ENCODE data around the gene SLC2A10.

The SLC2A10 gene

GRCh38 chr20:46775806-46776205, 66.4 kb downstream of the SLC2A10 start:
- no peak for TF ChIP-seq SPI1 (IDR thresholded peaks at IDR 0.05; ENCODE audit: borderline replicate concordance, low read depth)
- no peak for TF ChIP-seq CTCF (IDR thresholded peaks at IDR 0.05; ENCODE audit: insufficient read depth, low read length)
- no peak for TF ChIP-seq GABPA (IDR thresholded peaks at IDR 0.05; ENCODE audit: low read depth)
- no peak for TF ChIP-seq REST (IDR thresholded peaks at IDR 0.05; ENCODE audit: insufficient replicate concordance, low read depth)
- TF ChIP-seq POLR2AphosphoS5 (IDR thresholded peaks at IDR 0.05; ENCODE audit: low read depth): no peak
- no peaks in the 10 kb centered on the region for H3K27me3 ChIP-seq (ENCODE audit: insufficient read depth, poor library complexity, severe bottlenecking)
- no peak for DNase-seq (ENCODE audit: low read depth in 1 of 2, low spot score in 1 of 2)
- H3K4me3 ChIP-seq (replicated peaks; ENCODE audit: insufficient read depth, low read length): no peak overlapping the region
- no peak overlapping the region for H3K27ac ChIP-seq (replicated peaks)

- Histone ChIP-seq H3K4me3 (replicated peaks; ENCODE audit: insufficient read depth, low read length) (no peak overlapping the region), H3K27me3 (ENCODE audit: insufficient read depth, poor library complexity, severe bottlenecking) (no peaks in the 10 kb centered on the region), H3K27ac (replicated peaks) (no peak overlapping the region)
- TF ChIP-seq SPI1 (IDR thresholded peaks at IDR 0.05; ENCODE audit: borderline replicate concordance, low read depth) (no peak), POLR2AphosphoS5 (IDR thresholded peaks at IDR 0.05; ENCODE audit: low read depth) (no peak), GABPA (IDR thresholded peaks at IDR 0.05; ENCODE audit: low read depth) (no peak), REST (IDR thresholded peaks at IDR 0.05; ENCODE audit: insufficient replicate concordance, low read depth) (no peak), CTCF (IDR thresholded peaks at IDR 0.05; ENCODE audit: insufficient read depth, low read length) (no peak)
- DNase-seq (ENCODE audit: low read depth in 1 of 2, low spot score in 1 of 2): no peak
These were observed 67.9 kb downstream of the SLC2A10 start for GRCh38 chr20:46777331-46777730.

GRCh38 chr20:46779831-46780230, 70.4 kb downstream of the SLC2A10 start:
- Histone ChIP-seq H3K4me3 (replicated peaks; ENCODE audit: insufficient read depth, low read length) (no peak overlapping the region), H3K27me3 (ENCODE audit: insufficient read depth, poor library complexity, severe bottlenecking) (no peaks in the 10 kb centered on the region), H3K27ac (replicated peaks) (no peak overlapping the region)
- TF ChIP-seq POLR2AphosphoS5 (IDR thresholded peaks at IDR 0.05; ENCODE audit: low read depth): no peak
- TF ChIP-seq REST (IDR thresholded peaks at IDR 0.05; ENCODE audit: insufficient replicate concordance, low read depth): no peak
- TF ChIP-seq SPI1 (IDR thresholded peaks at IDR 0.05; ENCODE audit: borderline replicate concordance, low read depth): no peak
- TF ChIP-seq CTCF (IDR thresholded peaks at IDR 0.05; ENCODE audit: insufficient read depth, low read length): no peak
- TF ChIP-seq GABPA (IDR thresholded peaks at IDR 0.05; ENCODE audit: low read depth): no peak
- no peak for DNase-seq (ENCODE audit: low read depth in 1 of 2, low spot score in 1 of 2)
